Activated CD4-positive, alpha-beta T cell treated with anti-CD3 and anti-CD28 coated beads, Interleukin-2, amount 50 U/mL, for 16 hours (primary cell): ENCODE measurements around the gene DGKB.

Source experiments
- DNase-seq: peaks from one replicate; pipeline ENCODE4 v3.0.0-alpha.2; 2020

The DGKB gene

GRCh38 chr7:14858866-14859265 lies 43.7 kb downstream of the DGKB start:
- no peak for DNase-seq

- no peak for DNase-seq
These were observed 44.1 kb downstream of the DGKB start for GRCh38 chr7:14858410-14858809.

GRCh38 chr7:14855033-14855794 lies 47.3 kb downstream of the DGKB start:
- no peak for DNase-seq

- no peak for DNase-seq
These were observed 48.1 kb downstream of the DGKB start for GRCh38 chr7:14854471-14854870.

- DNase-seq: no peak
These were observed 50.9 kb downstream of the DGKB start for GRCh38 chr7:14851610-14852009.

GRCh38 chr7:14850039-14850438 lies 52.5 kb downstream of the DGKB start:
- peak; percentile 30 for DNase-seq

- no peak for DNase-seq
These were observed 56.1 kb downstream of the DGKB start for GRCh38 chr7:14846405-14846804.

- no peak for DNase-seq
These were observed 58.8 kb downstream of the DGKB start for GRCh38 chr7:14843755-14844154.

GRCh38 chr7:14842523-14842922 lies 60.0 kb downstream of the DGKB start:
- DNase-seq: no peak

- no peak for DNase-seq
These were observed 60.7 kb downstream of the DGKB start for GRCh38 chr7:14841869-14842268.

GRCh38 chr7:14841086-14841485 lies 61.5 kb downstream of the DGKB start:
- no peak for DNase-seq

GRCh38 chr7:14839307-14839706 lies 63.2 kb downstream of the DGKB start:
- no peak for DNase-seq

GRCh38 chr7:14837216-14837615 lies 65.3 kb downstream of the DGKB start:
- no peak for DNase-seq

- no peak for DNase-seq
These were observed 65.9 kb downstream of the DGKB start for GRCh38 chr7:14836571-14837189.

GRCh38 chr7:14836006-14836405 lies 66.5 kb downstream of the DGKB start:
- no peak for DNase-seq

- DNase-seq: no peak
These were observed 67.2 kb downstream of the DGKB start for GRCh38 chr7:14835384-14835783.

- peak; percentile 29 for DNase-seq
These were observed 67.7 kb downstream of the DGKB start for GRCh38 chr7:14834883-14835282.

- DNase-seq: peak; percentile 59
These were observed 68.1 kb downstream of the DGKB start for GRCh38 chr7:14834456-14834855.

- DNase-seq: no peak
These were observed 68.8 kb downstream of the DGKB start for GRCh38 chr7:14833707-14834106.

- DNase-seq: no peak
These were observed 74.5 kb downstream of the DGKB start for GRCh38 chr7:14828053-14828452.

GRCh38 chr7:14826426-14826825 lies 76.1 kb downstream of the DGKB start:
- DNase-seq: no peak

- no peak for DNase-seq
These were observed 76.6 kb downstream of the DGKB start for GRCh38 chr7:14825912-14826311.

GRCh38 chr7:14822481-14822854 lies 80.1 kb downstream of the DGKB start:
- no peak for DNase-seq

GRCh38 chr7:14821757-14822480 lies 80.6 kb downstream of the DGKB start:
- DNase-seq: no peak
